Urinary bladder (tissue), 4 donors: ENCODE measurements around the gene ZNF385D. TPM values are rescaled to one million over a fixed set of nuclear protein-coding genes. Genes with fewer than 3 reads are reported as not detected.

ENCODE experiments used
- DNase-seq: peaks from one replicate; pipeline ENCODE4 v3.0.0-alpha.2; 2015; ENCODE audit errors: extremely low spot score
- H3K27ac ChIP-seq: one replicate; pipeline ENCODE4 v1.5.1; 2013; ENCODE audit warnings: low read depth, mild to moderate bottlenecking, moderate library complexity
- H3K36me3 ChIP-seq: one replicate; pipeline ENCODE4 v1.6.1; 2013; ENCODE audit warnings: mild to moderate bottlenecking, moderate library complexity; ENCODE audit not compliant: insufficient read depth
- H3K4me1 ChIP-seq: one replicate; pipeline ENCODE4 v1.6.1; 2013; ENCODE audit warnings: mild to moderate bottlenecking, moderate library complexity; ENCODE audit not compliant: insufficient read depth
- H3K4me3 ChIP-seq: one replicate; pipeline ENCODE4 v1.5.1; 2013; ENCODE audit warnings: low read depth, low read length
- WGBS: extraction: QIAGEN DNeasy Blood & Tissue Kit; methylation state at CpG from one replicate; pipeline ENCODE4 v1.1.7; 2013; 5-methylcytosine and 5-hydroxymethylcytosine counted together
- polyA plus RNA-seq: library from polyadenylated mRNA; stranded (reverse); fragments of 200-250 nt; gene quantifications from one replicate; pipeline ENCODE4 v1.2.3, GENCODE V29; 2013
- total RNA-seq: library from RNA; depleted of rRNA; stranded (reverse); fragments of >200 nt; gene quantifications from one replicate; pipeline ENCODE4 v1.2.3, GENCODE V29; 2014
- donor health status: healthy with polysubstance abuse.
- donor health status: healthy.

The ZNF385D gene, protein sequence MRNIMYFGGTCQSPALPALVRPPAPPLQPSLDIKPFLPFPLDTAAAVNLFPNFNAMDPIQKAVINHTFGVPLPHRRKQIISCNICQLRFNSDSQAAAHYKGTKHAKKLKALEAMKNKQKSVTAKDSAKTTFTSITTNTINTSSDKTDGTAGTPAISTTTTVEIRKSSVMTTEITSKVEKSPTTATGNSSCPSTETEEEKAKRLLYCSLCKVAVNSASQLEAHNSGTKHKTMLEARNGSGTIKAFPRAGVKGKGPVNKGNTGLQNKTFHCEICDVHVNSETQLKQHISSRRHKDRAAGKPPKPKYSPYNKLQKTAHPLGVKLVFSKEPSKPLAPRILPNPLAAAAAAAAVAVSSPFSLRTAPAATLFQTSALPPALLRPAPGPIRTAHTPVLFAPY
- 46.2 TPM for total RNA-seq
- polyA plus RNA-seq: 2.4 TPM

DNA sequence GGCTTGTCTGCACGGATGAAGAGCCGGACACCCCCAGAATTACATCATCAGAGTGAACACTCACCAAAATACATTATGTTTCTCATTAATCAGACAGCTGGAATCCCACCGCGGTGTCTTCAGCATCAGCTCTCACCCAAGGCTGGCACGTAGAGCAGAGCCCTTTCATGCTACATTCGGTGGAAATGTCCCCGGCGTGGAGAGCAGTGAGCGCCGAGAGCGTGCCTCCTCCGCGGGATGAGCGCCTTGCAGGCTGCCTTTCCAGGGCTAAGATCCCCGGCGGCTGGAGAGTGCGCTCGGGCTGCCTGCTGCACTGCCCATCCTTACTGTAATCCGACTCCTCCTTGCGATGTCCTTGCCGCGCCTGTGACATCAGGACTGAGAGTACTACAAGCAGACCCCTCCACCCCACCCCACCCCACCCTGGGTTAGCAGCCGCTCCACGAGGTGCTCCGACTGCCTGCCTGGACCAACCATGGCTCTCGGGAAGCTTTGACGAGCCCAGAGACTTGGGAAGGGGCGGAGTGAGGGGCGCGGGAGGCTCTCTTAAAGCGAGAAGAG is at the start of gene ZNF385D:
TSS of gene ZNF385D (minus strand) at position 380 of the 561 bp plus-strand sequence. CDS start at position 86, 294 bp downstream.
- Histone ChIP-seq H3K36me3 (no peaks in the 10 kb centered on the region), H3K4me1 (no peaks in the 10 kb centered on the region), H3K4me3 (peak within 1 kb of the TSS; percentile 30), H3K27ac (no peak within 1 kb of the TSS)
- WGBS: 2% methylated on average over 31 of the region's 31 CpGs
- DNase-seq: peak; percentile 29

DNA sequence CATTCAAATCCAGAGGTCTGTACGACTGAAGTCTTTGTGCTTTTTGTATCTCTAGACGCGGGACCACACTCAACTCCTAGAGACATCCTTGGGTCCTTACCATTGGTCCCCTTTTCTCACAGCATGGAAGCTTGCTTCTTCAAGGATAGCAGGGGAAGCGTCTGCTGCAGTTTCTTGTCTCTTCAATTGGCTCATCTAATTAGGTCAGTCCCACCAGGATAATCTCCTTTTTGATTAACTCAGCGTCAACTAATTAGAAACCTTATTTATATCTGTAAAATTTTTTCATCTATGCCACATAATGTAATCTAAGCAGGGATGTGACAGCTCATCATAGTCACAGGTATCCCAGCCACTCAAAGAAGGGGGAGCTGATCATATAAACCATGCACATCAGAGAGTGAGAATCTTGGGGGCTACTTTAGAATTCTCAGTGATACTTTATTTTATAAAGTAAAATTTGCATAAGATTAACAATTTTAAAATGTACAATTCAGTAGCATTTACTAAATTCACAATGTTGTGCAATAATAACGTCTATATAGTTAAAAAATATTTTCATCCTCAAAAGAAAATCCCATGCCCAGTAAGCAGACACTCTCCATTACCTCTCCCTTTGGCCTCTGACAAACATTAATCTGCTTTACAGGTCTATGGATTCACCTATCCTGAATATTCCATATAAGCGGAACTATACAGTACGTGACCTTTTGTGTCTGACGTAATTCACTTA is 47.5 kb upstream of the ZNF385D start:
- no peak for DNase-seq
- Histone ChIP-seq H3K4me1 (no peaks in the 10 kb centered on the region), H3K36me3 (no peaks in the 10 kb centered on the region), H3K27ac (no peak overlapping the region), H3K4me3 (no peak overlapping the region)
- WGBS: 96% methylated on average over 9 of the region's 9 CpGs

DNA sequence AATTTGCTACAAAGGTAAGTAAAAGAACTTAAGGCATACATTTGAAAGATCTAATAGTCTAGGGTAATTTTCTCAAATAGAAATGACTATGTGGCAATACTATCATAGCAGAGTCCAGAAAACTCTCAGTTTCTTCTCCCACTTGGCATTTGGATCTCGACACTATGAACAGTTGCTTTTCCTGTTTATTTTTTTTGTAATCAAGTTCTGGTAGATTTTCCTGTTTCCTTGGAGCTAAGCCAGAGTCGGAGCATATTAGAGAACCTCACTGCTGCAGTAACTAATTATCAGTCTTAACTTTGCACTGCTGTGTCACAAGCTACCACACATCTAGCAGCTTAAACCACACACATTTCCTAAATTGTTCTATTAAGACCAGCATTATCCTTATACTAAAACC is 44.9 kb upstream of the ZNF385D start:
- Histone ChIP-seq H3K4me1 (no peaks in the 10 kb centered on the region), H3K4me3 (no peak overlapping the region), H3K27ac (no peak overlapping the region), H3K36me3 (no peaks in the 10 kb centered on the region)
- no peak for DNase-seq
- 41% methylated on average over 2 of the region's 2 CpGs for WGBS

DNA sequence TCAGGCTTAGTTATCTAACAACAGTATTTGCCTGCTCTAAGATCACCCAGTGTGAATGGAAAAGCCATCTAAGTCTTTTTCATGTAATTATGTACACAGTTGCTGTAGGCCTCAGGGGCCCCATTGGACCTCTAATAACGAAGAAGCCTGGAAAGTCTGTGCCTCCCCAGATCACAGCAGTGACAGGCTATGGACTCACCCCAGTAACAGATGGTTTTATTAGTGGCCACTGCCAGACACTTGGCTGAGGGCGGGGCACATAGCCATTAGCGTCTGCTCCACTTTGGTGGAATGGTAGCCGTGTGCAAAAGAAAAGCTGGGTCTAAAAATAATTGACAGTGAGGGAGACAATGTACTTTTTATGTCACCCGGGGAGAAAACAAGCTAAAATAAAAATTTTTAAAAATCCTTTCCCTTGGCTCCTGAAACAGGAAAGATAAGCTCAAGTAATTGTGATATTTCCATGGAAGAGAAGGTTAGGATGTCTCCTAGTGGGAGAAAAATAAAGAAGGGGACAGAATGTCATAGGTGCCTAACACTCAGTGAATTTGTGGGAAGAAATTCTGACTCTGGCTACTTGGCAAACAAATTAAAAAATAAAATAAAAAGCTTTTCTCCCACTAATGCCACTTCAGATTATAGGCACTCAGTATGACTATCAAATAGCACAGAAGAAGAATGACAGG is 44.3 kb upstream of the ZNF385D start:
- no peak for DNase-seq
- WGBS: 45% methylated on average over 5 of the region's 5 CpGs
- Histone ChIP-seq H3K4me1 (no peaks in the 10 kb centered on the region), H3K4me3 (no peak overlapping the region), H3K36me3 (no peaks in the 10 kb centered on the region), H3K27ac (no peak overlapping the region)

DNA sequence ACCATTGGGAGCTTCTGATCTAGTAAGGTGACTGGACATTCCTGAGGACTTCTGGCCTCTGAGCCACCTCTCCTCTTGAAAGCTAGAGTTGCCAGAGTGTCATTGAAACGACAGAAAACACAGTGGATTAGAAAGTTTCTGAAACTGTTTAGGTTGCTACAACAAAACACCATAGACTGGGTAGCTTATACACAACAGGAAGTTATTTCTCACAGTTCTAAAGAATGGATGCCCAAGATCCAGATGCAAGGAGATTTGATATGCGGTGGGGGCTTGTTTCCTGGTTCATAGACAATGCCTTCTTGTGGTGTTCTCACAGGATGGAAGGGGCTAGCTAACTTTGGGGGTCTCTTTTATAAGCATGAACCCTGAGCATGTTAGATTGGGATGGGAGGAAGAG is 43.3 kb upstream of the ZNF385D start:
- WGBS: 75% methylated on average over 2 of the region's 2 CpGs
- Histone ChIP-seq H3K27ac (no peak overlapping the region), H3K4me1 (no peaks in the 10 kb centered on the region), H3K4me3 (no peak overlapping the region), H3K36me3 (no peaks in the 10 kb centered on the region)
- no peak for DNase-seq

DNA sequence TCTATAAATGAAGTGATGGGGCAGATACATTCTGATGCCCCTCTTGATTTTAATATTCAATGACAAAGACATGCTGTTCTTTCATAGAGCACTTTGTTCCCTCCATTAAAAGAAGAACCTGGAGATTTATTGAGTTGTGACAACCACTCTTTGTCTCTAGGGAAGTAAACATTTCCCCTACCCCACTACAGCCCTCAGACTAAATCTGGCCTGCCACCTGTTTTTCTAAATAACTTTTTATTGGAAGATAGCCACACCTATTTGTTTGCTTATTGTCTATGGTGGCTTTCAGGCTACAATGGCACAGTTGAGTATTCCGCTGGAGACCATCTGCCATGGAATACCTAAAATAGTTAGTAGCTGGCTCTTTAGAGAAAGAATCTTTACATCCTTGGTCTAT is 41.2 kb upstream of the ZNF385D start:
- Histone ChIP-seq H3K27ac (no peak overlapping the region), H3K4me1 (no peaks in the 10 kb centered on the region), H3K36me3 (no peaks in the 10 kb centered on the region), H3K4me3 (no peak overlapping the region)
- WGBS: 64% methylated on average over 1 of the region's 1 CpG
- no peak for DNase-seq

DNA sequence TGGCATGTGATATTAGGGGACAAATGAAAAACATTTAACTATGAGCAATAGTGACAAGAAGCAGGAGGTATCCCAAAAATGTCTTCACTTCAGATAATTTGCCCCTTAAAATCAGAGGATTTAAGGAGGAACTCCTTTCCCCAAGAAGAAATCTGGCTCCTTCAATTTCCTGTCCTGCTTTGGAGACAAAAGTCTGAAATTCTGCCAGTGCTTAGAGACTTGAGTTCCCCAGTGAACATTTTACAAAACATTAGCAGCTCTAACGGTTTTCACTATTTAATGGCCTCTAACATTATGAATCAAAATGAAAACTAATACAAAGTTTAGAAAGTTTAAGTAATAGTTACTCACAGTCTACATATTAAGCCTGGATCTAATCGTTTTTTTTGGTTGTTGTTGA is 40.3 kb upstream of the ZNF385D start:
- WGBS: 58% methylated on average over 2 of the region's 2 CpGs
- Histone ChIP-seq H3K36me3 (no peaks in the 10 kb centered on the region), H3K4me1 (no peaks in the 10 kb centered on the region), H3K4me3 (no peak overlapping the region), H3K27ac (no peak overlapping the region)
- DNase-seq: no peak

DNA sequence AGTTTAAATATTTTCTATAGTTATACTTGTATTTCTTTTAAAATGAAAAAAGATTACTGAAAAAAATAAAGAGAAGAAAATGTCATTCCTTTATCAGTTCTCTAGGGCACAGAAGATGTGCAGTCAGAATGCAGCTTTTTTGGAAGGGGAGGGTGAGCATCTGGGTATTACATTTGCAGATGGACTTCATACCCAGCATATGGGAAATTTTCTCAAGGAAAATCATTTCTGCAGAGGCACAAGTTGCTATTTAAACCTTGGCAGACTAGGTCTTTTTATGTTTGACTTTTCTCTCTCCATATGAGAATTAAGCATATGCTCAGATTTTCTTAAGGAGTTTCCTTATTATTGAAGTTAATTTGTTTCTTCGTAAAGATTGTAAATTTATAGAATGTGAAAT is 39.5 kb upstream of the ZNF385D start:
- 82% methylated on average over 1 of the region's 1 CpG for WGBS
- DNase-seq: no peak
- no peak overlapping the region for H3K4me3 ChIP-seq
- H3K36me3 ChIP-seq: no peaks in the 10 kb centered on the region
- H3K4me1 ChIP-seq: no peaks in the 10 kb centered on the region
- no peak overlapping the region for H3K27ac ChIP-seq

DNA sequence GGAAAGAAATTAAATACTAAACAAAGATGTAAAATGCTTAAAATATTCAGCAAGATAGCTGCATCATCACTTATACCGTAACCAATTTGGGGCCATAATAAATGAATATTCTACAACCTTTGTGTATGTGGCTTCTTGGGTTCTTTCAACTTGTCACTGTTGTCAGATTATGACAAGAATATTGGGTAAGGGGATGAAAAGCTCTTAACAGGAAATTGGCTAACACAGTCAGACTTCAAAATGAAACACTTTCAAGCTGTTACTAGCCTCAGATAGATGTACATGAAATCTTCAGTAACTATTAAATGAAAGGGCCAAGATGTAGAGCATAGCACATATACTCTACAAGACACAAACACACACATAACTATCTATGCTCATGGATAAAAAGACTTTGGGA is 38.7 kb upstream of the ZNF385D start:
- H3K27ac ChIP-seq: no peak overlapping the region

DNA sequence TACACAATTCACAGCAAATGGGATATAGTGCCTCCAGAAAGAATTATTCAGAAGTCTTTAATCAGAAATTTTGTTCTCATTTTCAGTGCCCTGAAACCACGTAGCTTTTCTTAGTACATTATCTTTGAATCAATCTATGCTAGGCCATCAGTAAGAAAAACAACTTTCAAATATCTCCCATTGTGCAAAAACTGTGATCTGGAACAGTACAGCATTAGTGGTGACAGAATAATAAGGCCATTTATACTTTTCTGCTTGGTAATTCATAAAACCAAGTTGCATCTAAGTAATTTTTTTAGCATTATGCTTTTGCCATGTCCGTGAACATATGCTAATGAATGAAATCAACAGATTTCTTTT is 35.4 kb upstream of the ZNF385D start:
- 44% methylated on average over 2 of the region's 2 CpGs for WGBS
- H3K4me1 ChIP-seq: no peaks in the 10 kb centered on the region
- no peak for DNase-seq
- no peak overlapping the region for H3K4me3 ChIP-seq
- no peaks in the 10 kb centered on the region for H3K36me3 ChIP-seq
- no peak overlapping the region for H3K27ac ChIP-seq

More for the DNA sequence above, 38.7 kb upstream of the ZNF385D start:
- DNase-seq: no peak
- Histone ChIP-seq H3K4me3 (no peak overlapping the region), H3K36me3 (no peaks in the 10 kb centered on the region), H3K4me1 (no peaks in the 10 kb centered on the region)
- WGBS: 99% methylated on average over 1 of the region's 1 CpG

DNA sequence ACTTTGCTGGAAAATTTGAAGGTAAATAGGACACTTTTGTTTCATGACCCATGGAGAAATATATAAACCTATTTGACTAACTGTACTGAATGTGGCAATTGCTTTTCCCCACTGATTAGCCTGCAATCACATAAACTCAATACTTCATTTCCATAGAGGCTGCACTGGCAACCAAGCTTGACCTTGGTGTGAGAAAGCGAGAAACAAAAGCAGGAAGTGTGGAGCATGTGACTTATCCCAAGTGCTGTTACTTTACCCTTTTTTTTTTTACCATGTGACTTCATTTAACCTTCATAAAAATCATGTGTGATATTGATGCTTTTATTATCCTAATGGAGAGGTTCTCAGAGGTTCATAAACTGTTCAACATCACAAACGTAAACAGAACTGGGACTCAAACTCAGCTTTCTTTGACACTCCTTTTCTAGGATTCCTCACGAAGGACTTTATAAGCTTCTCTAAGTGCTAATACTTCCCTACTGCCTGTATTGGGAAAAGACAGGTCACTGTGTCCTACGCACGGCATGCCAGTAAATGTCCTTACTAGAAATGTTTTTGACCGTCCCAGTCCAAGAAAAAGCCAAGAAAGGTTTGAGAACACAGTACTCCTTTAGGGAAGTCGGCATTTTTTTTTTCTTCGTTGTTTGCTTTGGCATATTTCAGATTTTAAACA is 34.9 kb upstream of the ZNF385D start:
- WGBS: 60% methylated on average over 8 of the region's 8 CpGs
- H3K27ac ChIP-seq: no peak overlapping the region
- H3K4me1 ChIP-seq: no peaks in the 10 kb centered on the region
- DNase-seq: no peak
- H3K36me3 ChIP-seq: no peaks in the 10 kb centered on the region
- no peak overlapping the region for H3K4me3 ChIP-seq

DNA sequence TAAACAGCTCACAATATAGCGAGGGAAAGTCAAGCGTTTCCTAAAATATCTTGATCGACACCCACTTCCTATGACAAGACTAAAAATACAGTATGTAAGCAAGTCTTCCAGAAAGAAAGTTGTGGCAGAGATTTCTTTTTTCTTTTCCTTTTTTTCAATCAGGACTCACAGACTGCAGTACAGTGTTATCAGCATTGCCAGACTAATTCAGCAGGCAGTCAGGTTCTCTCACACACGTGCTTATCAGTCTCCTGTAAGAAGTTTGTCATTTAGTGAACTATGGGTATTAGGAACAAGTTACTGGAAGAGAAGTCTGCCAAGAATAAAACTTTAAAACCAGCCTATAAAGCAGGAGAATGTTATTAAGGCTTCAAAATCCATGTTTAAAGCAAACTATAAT is 32.8 kb upstream of the ZNF385D start:
- Histone ChIP-seq H3K27ac (no peak overlapping the region), H3K4me1 (no peaks in the 10 kb centered on the region), H3K36me3 (no peaks in the 10 kb centered on the region), H3K4me3 (no peak overlapping the region)
- 35% methylated on average over 4 of the region's 4 CpGs for WGBS
- DNase-seq: no peak

DNA sequence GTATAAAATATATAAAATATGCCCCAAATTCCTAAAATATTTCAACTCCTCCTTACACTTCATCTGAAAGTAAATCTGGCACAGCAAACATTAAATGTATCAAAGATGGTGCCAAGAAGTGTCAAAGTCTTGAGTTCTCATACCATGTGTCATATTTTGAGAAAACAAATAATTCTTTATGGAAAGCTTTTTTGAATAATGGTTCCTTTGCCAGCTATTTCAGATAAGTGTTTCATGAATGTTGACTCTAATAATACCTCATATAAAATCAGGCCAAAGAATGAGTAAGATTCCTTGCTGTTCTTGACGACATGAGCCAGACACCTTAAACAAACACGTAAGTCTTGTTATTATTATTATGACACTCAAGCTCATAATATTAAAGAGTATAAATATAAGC is 30.3 kb upstream of the ZNF385D start:
- H3K27ac ChIP-seq: no peak overlapping the region
- H3K4me1 ChIP-seq: no peaks in the 10 kb centered on the region
- 57% methylated on average over 2 of the region's 2 CpGs for WGBS

More for the DNA sequence above, 30.3 kb upstream of the ZNF385D start:
- no peak overlapping the region for H3K4me3 ChIP-seq
- no peaks in the 10 kb centered on the region for H3K36me3 ChIP-seq
- no peak for DNase-seq
